ENCODE results near the gene ULK1.

DNA sequence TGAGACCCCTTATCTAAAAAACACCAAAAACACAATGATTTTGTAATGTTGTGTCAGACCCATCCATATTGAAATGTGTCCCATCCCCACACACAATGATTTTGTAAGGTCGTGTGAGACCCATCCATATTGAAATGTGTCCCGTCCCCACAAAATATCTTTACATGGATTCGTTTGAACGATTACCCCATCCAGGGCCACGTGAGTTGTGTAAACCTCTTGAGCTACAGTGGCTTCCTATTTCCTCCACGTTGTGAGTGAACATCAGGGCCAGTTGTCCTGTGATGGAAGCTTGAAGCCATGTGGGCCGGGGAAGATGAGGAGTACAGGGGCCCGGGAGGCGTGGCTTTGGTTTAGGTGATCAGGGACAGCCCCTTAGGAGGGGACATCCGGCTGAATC lies 27.0 kb upstream of the ULK1 start:
- TF ChIP-seq, protein P1, sequence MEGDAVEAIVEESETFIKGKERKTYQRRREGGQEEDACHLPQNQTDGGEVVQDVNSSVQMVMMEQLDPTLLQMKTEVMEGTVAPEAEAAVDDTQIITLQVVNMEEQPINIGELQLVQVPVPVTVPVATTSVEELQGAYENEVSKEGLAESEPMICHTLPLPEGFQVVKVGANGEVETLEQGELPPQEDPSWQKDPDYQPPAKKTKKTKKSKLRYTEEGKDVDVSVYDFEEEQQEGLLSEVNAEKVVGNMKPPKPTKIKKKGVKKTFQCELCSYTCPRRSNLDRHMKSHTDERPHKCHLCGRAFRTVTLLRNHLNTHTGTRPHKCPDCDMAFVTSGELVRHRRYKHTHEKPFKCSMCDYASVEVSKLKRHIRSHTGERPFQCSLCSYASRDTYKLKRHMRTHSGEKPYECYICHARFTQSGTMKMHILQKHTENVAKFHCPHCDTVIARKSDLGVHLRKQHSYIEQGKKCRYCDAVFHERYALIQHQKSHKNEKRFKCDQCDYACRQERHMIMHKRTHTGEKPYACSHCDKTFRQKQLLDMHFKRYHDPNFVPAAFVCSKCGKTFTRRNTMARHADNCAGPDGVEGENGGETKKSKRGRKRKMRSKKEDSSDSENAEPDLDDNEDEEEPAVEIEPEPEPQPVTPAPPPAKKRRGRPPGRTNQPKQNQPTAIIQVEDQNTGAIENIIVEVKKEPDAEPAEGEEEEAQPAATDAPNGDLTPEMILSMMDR (conservative IDR thresholded peaks at IDR 0.05 in 1 of 2, IDR thresholded peaks at IDR 0.05 in 1 of 2; ENCODE audit: low read depth in 1 of 2, low read length in 2 of 2): no peak
- TF ChIP-seq EZH2 (IDR thresholded peaks at IDR 0.05; ENCODE audit: low read length, missing control alignments): no peak
